ENCODE data around the gene UBALD2.
A peak's percentile ranks its signal among the peaks of the same experiment; 100 is the strongest.
"Not testable (repeated sequence)": the region's sequence is repeated elsewhere in the genome, so short reads cannot be mapped to it uniquely, and the experiment has no call there.

UBALD2 gene

GRCh38 chr17:76278268-76278908, 13.2 kb downstream of the UBALD2 start:
- no peak for DNase-seq

- DNase-seq = peak; percentile 50 to 88 (median 80)
Measured at GRCh38 chr17:76278952-76279741, 14.0 kb downstream of the UBALD2 start.

- DNase-seq = no peak
Measured at GRCh38 chr17:76279742-76280287, 14.7 kb downstream of the UBALD2 start.

GRCh38 chr17:76280650-76281049, 15.5 kb downstream of the UBALD2 start:
- DNase-seq = no peak

GRCh38 chr17:76281573-76282371, 16.6 kb downstream of the UBALD2 start:
- no peak for DNase-seq

- DNase-seq = no peak
Measured at GRCh38 chr17:76292567-76292966, 27.4 kb downstream of the UBALD2 start.

GRCh38 chr17:76293106-76293505, 28.0 kb downstream of the UBALD2 start:
- no peak for DNase-seq

- no peak for DNase-seq
Measured at GRCh38 chr17:76296186-76296585, 31.0 kb downstream of the UBALD2 start.

GRCh38 chr17:76296889-76297288, 31.7 kb downstream of the UBALD2 start:
- DNase-seq = no peak

- DNase-seq = no peak
Measured at GRCh38 chr17:76297436-76297835, 32.3 kb downstream of the UBALD2 start.

- no peak for DNase-seq
Measured at GRCh38 chr17:76304226-76305134, 39.3 kb downstream of the UBALD2 start.

- not testable (repeated sequence) for DNase-seq
Measured at GRCh38 chr17:76305135-76305454, 39.9 kb downstream of the UBALD2 start.

GRCh38 chr17:76307299-76307965, 42.3 kb downstream of the UBALD2 start:
- DNase-seq = no peak

GRCh38 chr17:76307966-76308338, 42.8 kb downstream of the UBALD2 start, which contains the start of gene QRICH2:
TSS of gene QRICH2 (minus strand) at chr17:76308276. CDS start at chr17:76307998, 278 bp downstream.
- no peak for DNase-seq

GRCh38 chr17:76309461-76309860, 44.3 kb downstream of the UBALD2 start:
- no peak for DNase-seq

- no peak for DNase-seq
Measured at GRCh38 chr17:76312735-76313134, 47.6 kb downstream of the UBALD2 start.

- no peak for DNase-seq
Measured at GRCh38 chr17:76314392-76315227, 49.5 kb downstream of the UBALD2 start.

GRCh38 chr17:76317535-76317934, 52.4 kb downstream of the UBALD2 start:
- no peak for DNase-seq

- no peak for DNase-seq
Measured at GRCh38 chr17:76318586-76318985, 53.4 kb downstream of the UBALD2 start.
